ENCODE results near the gene ZNF526.

- TF ChIP-seq CTCF (IDR thresholded peaks at IDR 0.05) (no peak), POLR2A (IDR thresholded peaks at IDR 0.05) (no peak)
These were observed 13.0 kb downstream of the ZNF526 start for GRCh38 chr19:42233106-42233505.

Measured in adrenal gland (tissue), 5 donors.